Esophagus muscularis mucosa (tissue), 4 donors: ENCODE data around the gene TMEM44. TPM values are rescaled to one million over a fixed set of nuclear protein-coding genes. Genes with fewer than 3 reads are reported as not detected.

Experiments
- DNase-seq: peaks from one replicate; pipeline ENCODE4 v3.0.0-alpha.2; 2017; ENCODE audit errors: extremely low spot score
- H3K27ac ChIP-seq, 4 donors: fragments of 200-600 bp; sonication (generic); replicated peaks in 1 of 4; 1 replicate in 3 of 4; 2 replicates in 1 of 4; pipeline ENCODE4 v1.5.1; 2016 to 2019; ENCODE audit warnings: mild to moderate bottlenecking in 1 of 4
- H3K27me3 ChIP-seq, 4 donors: fragments of 200-600 bp; sonication (generic); one replicate each; pipeline versions ENCODE4 v1.5.1 to v1.6.0; 2016 to 2019
- H3K36me3 ChIP-seq, 4 donors: fragments of 200-600 bp; sonication (generic); one replicate each; pipeline ENCODE4 v1.5.1; 2016 to 2019
- H3K4me1 ChIP-seq, 4 donors: fragments of 200-600 bp; sonication (generic); one replicate each; pipeline ENCODE4 v1.5.1; 2016 to 2019
- H3K4me3 ChIP-seq, 4 donors: fragments of 200-600 bp; sonication (generic); 1 replicate in 2 of 4; 2 replicates in 2 of 4; pipeline ENCODE4 v1.5.1; 2016 to 2019; ENCODE audit warnings: mild to moderate bottlenecking in 4 of 4, moderate library complexity in 1 of 4
- H3K9me3 ChIP-seq, 4 donors: fragments of 200-600 bp; sonication (generic); 1 replicate in 3 of 4; 2 replicates in 1 of 4; pipeline ENCODE4 v1.5.1; 2016 to 2019
- EP300 ChIP-seq: sonication (generic); formaldehyde crosslinking; IDR thresholded peaks from one replicate; pipeline ENCODE4 v1.6.1; 2017; ENCODE audit warnings: antibody characterized with exemption
- POLR2A ChIP-seq: fragments of 450-650 bp; IDR thresholded peaks from one replicate; pipeline ENCODE4 v1.6.1; 2017; ENCODE audit warnings: antibody characterized with exemption, moderate library complexity, mild to moderate bottlenecking, low read depth
- POLR2AphosphoS5 ChIP-seq, 2 donors: sonication (generic); formaldehyde crosslinking; IDR thresholded peaks; one replicate each; pipeline ENCODE4 v1.6.1; 2017; ENCODE audit warnings: antibody characterized with exemption in 2 of 2
- WGBS: methylation state at CpG from one replicate; pipeline ENCODE4 v1.1.5; 2018; 5-methylcytosine and 5-hydroxymethylcytosine counted together
- intact Hi-C: fragments of 100-400 bp; cut with DNase I; formaldehyde crosslinking; loops from one replicate; pipeline ENCODE4 v1.15.1; 2023
- total RNA-seq, 4 donors: library from RNA; depleted of rRNA; stranded (reverse); fragments of >200 nt; gene quantifications; one replicate each; pipeline versions ENCODE4 v1.1.0 to v1.2.1, GENCODE V29; 2016
- TF ChIP-seq, protein P1 (sequence below), 3 experiments: fragments of 200-600 bp in 2 of 3; fragments of 450-650 bp in 1 of 3; sonication (generic) in 2 of 3; IDR thresholded peaks; one replicate each; pipeline ENCODE4 v1.5.1; 2017 to 2019; ENCODE audit warnings: antibody characterized with exemption in 3 of 3, mild to moderate bottlenecking in 2 of 3, moderate library complexity in 1 of 3

TMEM44 gene
- total RNA-seq, 4 donors from 2014 or later: 3.3 to 10.8 (median 9.3) TPM

DNA sequence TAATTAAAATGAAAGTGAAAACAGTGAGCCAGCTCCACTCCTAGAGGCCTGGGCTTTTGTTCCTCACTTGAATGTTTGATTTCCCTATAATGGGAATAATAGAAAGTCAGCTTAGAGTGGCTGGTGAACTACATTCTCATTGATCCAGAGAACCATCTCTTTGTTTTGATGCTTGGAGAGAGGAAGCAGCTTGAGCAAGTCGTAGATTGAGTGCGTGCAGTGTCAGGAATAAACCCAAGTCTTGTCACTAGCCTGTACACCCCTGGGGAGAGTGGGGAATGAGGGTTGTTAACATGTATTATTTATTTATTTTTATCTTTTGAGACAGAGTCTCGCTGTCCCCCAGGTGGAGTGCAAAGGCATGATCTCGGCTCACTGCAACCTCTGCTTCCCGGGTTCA lies 39.7 kb upstream of the TMEM44 start:
- peaks cover 0 to 22% (median 16%) of the 10 kb centered on the region in 4 donors for H3K36me3 ChIP-seq
- peak overlapping the region; percentile 64 to 81 (median 74) for H3K4me3 ChIP-seq
- peaks cover 19 to 32% (median 23%) of the 10 kb centered on the region in 4 donors for H3K4me1 ChIP-seq
- H3K9me3 ChIP-seq: no peaks in the 10 kb centered on the region
- TF ChIP-seq POLR2A: no peak
- TF ChIP-seq EP300: no peak
- TF ChIP-seq, protein P1, sequence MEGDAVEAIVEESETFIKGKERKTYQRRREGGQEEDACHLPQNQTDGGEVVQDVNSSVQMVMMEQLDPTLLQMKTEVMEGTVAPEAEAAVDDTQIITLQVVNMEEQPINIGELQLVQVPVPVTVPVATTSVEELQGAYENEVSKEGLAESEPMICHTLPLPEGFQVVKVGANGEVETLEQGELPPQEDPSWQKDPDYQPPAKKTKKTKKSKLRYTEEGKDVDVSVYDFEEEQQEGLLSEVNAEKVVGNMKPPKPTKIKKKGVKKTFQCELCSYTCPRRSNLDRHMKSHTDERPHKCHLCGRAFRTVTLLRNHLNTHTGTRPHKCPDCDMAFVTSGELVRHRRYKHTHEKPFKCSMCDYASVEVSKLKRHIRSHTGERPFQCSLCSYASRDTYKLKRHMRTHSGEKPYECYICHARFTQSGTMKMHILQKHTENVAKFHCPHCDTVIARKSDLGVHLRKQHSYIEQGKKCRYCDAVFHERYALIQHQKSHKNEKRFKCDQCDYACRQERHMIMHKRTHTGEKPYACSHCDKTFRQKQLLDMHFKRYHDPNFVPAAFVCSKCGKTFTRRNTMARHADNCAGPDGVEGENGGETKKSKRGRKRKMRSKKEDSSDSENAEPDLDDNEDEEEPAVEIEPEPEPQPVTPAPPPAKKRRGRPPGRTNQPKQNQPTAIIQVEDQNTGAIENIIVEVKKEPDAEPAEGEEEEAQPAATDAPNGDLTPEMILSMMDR (IDR thresholded peaks at IDR 0.05): no peak
- TF ChIP-seq POLR2AphosphoS5 (IDR thresholded peaks at IDR 0.05): no peak
- WGBS: 34% methylated on average over 5 of the region's 5 CpGs
- H3K27ac ChIP-seq: peak overlapping the region; percentile 87 to 90 (median 88)
- H3K27me3 ChIP-seq: peaks cover 0 to 19% (median 0%) of the 10 kb centered on the region in 4 donors
- peak; percentile 37 for DNase-seq
- intact Hi-C loops: no loop called here

GRCh38 chr3:194671900-194672808 lies 38.9 kb upstream of the TMEM44 start, which contains the start of gene LSG1:
Gene LSG1, minus strand, starts transcription at chr3:194672191. Its CDS starts 29 bp downstream, at chr3:194672162.
- Histone ChIP-seq H3K36me3 (peaks cover 0 to 27% (median 19%) of the 10 kb centered on the region in 4 donors), H3K4me3 (peak within 1 kb of the TSS; percentile 64 to 81 (median 74)), H3K9me3 (no peaks in the 10 kb centered on the region), H3K27ac (peak within 1 kb of the TSS; percentile 87 to 90 (median 88)), H3K27me3 (peaks cover 0 to 17% (median 0%) of the 10 kb centered on the region in 4 donors), H3K4me1 (peaks cover 19 to 32% (median 23%) of the 10 kb centered on the region in 4 donors)
- 0% methylated on average over 33 of the region's 57 CpGs for WGBS
- no peak for TF ChIP-seq EP300
- TF ChIP-seq, protein P1 (IDR thresholded peaks at IDR 0.05): peak in 1 of 3 experiments; percentile 34
- no peak for TF ChIP-seq POLR2A
- TF ChIP-seq POLR2AphosphoS5 (IDR thresholded peaks at IDR 0.05): peak; percentile 80 to 89
- peak; percentile 98 for DNase-seq
- intact Hi-C loops: no loop called here

- H3K27me3 ChIP-seq: peaks cover 0 to 12% (median 0%) of the 10 kb centered on the region in 4 donors
- H3K4me1 ChIP-seq: peaks cover 19 to 32% (median 23%) of the 10 kb centered on the region in 4 donors
- DNase-seq: peak; percentile 4
- H3K27ac ChIP-seq: peak overlapping the region; percentile 87 to 90 (median 88)
- intact Hi-C loops: no loop called here
- H3K9me3 ChIP-seq: no peaks in the 10 kb centered on the region
- 2% methylated on average over 5 of the region's 5 CpGs for WGBS
- H3K4me3 ChIP-seq: peak overlapping the region; percentile 64 to 81 (median 74)
- no peak for TF ChIP-seq POLR2A
- TF ChIP-seq, protein P1 (IDR thresholded peaks at IDR 0.05): peak; percentile 37 to 50 (median 41)
- H3K36me3 ChIP-seq: peaks cover 3 to 33% (median 25%) of the 10 kb centered on the region in 4 donors
Observed at GRCh38 chr3:194671511-194671899, 38.3 kb upstream of the TMEM44 start.

DNA sequence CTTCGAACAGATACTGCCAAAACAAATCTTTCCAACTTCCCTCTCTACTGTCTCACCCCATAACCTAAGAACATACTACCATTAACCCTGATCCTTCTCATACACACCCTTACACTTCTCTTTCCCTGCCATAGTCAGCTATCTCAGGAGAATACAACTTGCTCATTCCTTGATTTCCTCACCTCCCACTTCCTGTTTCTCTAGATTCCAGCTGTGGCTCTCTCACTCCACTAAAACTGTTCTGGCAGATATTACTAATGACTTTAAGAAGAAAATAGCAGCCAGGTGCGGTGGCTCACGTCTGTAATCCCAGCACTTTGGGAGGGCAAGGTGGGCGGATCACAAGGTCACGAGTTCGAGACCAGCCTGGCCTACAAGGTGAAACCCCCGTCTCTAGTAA lies 34.1 kb upstream of the TMEM44 start:
- peak; percentile 14 for DNase-seq
- H3K4me3 ChIP-seq: no peak overlapping the region
- peaks cover 13 to 26% (median 16%) of the 10 kb centered on the region in 4 donors for H3K4me1 ChIP-seq
- H3K36me3 ChIP-seq: peaks cover 21 to 70% (median 61%) of the 10 kb centered on the region in 4 donors
- intact Hi-C loops: no loop called here
- no peaks in the 10 kb centered on the region for H3K9me3 ChIP-seq
- H3K27me3 ChIP-seq: no peaks in the 10 kb centered on the region
- TF ChIP-seq POLR2A: no peak
- TF ChIP-seq, protein P1 (IDR thresholded peaks at IDR 0.05): no peak
- no peak for TF ChIP-seq POLR2AphosphoS5 (IDR thresholded peaks at IDR 0.05)
- no peak for TF ChIP-seq EP300
- H3K27ac ChIP-seq: no peak overlapping the region
- 78% methylated on average over 7 of the region's 7 CpGs for WGBS
